Right lobe of liver (tissue), 6 donors: Measurements from ENCODE around the gene ANO4. TPM values are rescaled to one million over a fixed set of nuclear protein-coding genes. Genes with fewer than 3 reads are reported as not detected.

Source experiments
- ATAC-seq, 4 donors: fragments of 200-7000 bp; cut with Tn5 transposase; one replicate each; pipeline ENCODE4 v1.9.1; 2020; ENCODE audit warnings: mild to moderate bottlenecking in 4 of 4, moderate library complexity in 4 of 4
- DNase-seq, 3 donors: peaks; one replicate each; pipeline ENCODE4 v3.0.0-alpha.2; 2020
- H3K27ac ChIP-seq, 3 donors: fragments of 200-600 bp; one replicate each; pipeline ENCODE4 v1.8.0; 2022
- H3K27me3 ChIP-seq, 2 donors: fragments of 200-600 bp; one replicate each; pipeline ENCODE4 v1.8.0; 2022
- H3K36me3 ChIP-seq, 4 donors: fragments of 200-600 bp; sonication (generic) in 1 of 4; one replicate each; pipeline versions ENCODE4 v1.5.1 to v1.8.0; 2017 to 2022; ENCODE audit warnings: control low read depth in 1 of 4
- H3K4me1 ChIP-seq, 4 donors: fragments of 200-600 bp; sonication (generic) in 1 of 4; one replicate each; pipeline versions ENCODE4 v1.5.1 to v1.8.0; 2017 to 2022; ENCODE audit warnings: control low read depth in 1 of 4
- H3K4me3 ChIP-seq, 3 donors: fragments of 200-600 bp; one replicate each; pipeline ENCODE4 v1.8.0; 2022
- H3K9me3 ChIP-seq, 4 donors: fragments of 200-600 bp; sonication (generic) in 1 of 4; one replicate each; pipeline versions ENCODE4 v1.5.1 to v1.8.0; 2017 to 2022; ENCODE audit warnings: control low read depth in 1 of 4
- CTCF ChIP-seq, 4 donors: fragments of 200-600 bp in 3 of 4; fragments of 450-650 bp in 1 of 4; IDR thresholded peaks; one replicate each; pipeline versions ENCODE4 v1.5.1 to v1.8.0; 2016 to 2022; ENCODE audit warnings: antibody characterized with exemption in 4 of 4, mild to moderate bottlenecking in 2 of 4
- POLR2A ChIP-seq: fragments of 450-650 bp; IDR thresholded peaks from one replicate; pipeline ENCODE4 v1.6.1; 2017; ENCODE audit warnings: antibody characterized with exemption, mild to moderate bottlenecking
- WGBS: methylation state at CpG from one replicate; pipeline ENCODE4 v1.1.6; 2018; ENCODE audit warnings: low coverage, low lambda C conversion rate; ENCODE audit not compliant: insufficient coverage; ENCODE audit errors: missing lambda C conversion rate; 5-methylcytosine and 5-hydroxymethylcytosine counted together
- intact Hi-C, 2 donors: fragments of 100-400 bp; cut with DNase I; formaldehyde crosslinking; loops; one replicate each; pipeline versions ENCODE4 v1.11.2 to v1.14.1; 2022
- total RNA-seq, 6 experiments: library from RNA; depleted of rRNA in 2 of 6; stranded (reverse); fragments of >200 nt in 2 of 6; fragmentation: NEBNext Ultra II Directional in 3 of 6; extraction: Animal tissue kit (Norgen Biotek cat#: 25700) in 3 of 6; gene quantifications; one replicate each; pipeline versions ENCODE4 v1.1.0 to v1.2.4, GENCODE V29; 2016 to 2023
- donor health status: DM: no; HTN: yes; CAD: no.
- donor health status: DM: no; HTN: no; CAD: no.
- donor health status: DM: no; HTN: no; CAD: no.
- donor health status: DM: no; HTN: yes; CAD: no.
- donor health status: DM: no; HTN: yes; CAD: no.

ANO4 gene
- total RNA-seq, 6 experiments from 2014 or later, result 0.13 TPM; not detected in 5

DNA sequence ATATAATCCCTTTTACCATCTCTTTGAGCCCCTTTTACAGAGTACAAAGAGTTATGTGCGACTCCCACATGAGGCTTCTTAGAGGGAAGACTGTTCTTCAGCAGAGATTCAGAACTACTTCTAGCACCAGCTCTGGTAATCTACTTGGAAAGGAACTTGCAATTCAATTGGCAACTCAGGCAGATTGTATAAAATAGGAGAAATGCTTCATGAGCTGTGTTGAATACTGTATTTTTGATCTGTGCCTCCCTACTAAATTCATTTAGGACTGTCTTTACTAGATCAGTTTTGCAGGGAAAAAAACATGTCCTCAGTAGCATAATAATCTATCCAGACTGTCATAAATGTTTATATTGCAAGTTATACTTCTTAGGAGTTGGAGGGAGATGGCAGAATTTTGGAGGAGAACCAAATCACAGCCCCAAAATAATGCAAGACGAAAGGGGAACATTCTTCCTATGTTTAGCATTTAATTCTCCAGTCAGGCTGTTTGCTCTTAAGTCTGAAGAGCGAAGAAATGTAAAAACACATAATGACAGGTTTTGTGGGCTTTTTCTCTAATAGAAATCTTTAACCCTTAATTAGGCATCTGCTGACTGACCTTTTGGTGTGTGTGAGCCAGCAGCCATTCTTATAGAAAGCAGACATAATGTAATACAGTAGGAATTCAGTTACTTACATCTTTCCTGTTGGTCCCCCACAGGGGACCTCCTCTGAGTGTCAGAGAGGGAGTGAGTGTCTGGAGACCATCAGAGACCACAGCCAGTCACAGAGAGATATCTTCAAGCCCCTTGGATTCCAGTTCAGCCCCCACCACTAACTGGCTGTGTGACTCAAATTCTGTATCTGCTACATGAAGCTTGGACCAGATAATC, 3.9 kb downstream of the ANO4 start:
- Histone ChIP-seq H3K27ac (no peak overlapping the region), H3K4me3 (no peak overlapping the region), H3K4me1 (no peaks in the 10 kb centered on the region), H3K27me3 (no peaks in the 10 kb centered on the region), H3K9me3 (no peaks in the 10 kb centered on the region), H3K36me3 (no peaks in the 10 kb centered on the region)
- intact Hi-C loops, result no loop called here
- DNase-seq (no peak), ATAC-seq (no peak)
- TF ChIP-seq CTCF (IDR thresholded peaks at IDR 0.05), result no peak
- no peak for TF ChIP-seq POLR2A
- 42% methylated on average over 3 of the region's 3 CpGs for WGBS

- Histone ChIP-seq H3K27me3 (no peaks in the 10 kb centered on the region), H3K9me3 (no peaks in the 10 kb centered on the region), H3K4me1 (no peaks in the 10 kb centered on the region), H3K36me3 (no peaks in the 10 kb centered on the region), H3K27ac (no peak overlapping the region), H3K4me3 (no peak overlapping the region)
- DNase-seq (no peak), ATAC-seq (no peak)
- intact Hi-C loops, result no loop called here
- TF ChIP-seq CTCF (IDR thresholded peaks at IDR 0.05) (no peak), POLR2A (no peak)
- WGBS, result 50% methylated on average over 1 of the region's 2 CpGs
Measured at GRCh38 chr12:100799770-100800169, 5.2 kb downstream of the ANO4 start.

- H3K9me3 ChIP-seq, result no peaks in the 10 kb centered on the region
- TF ChIP-seq CTCF (IDR thresholded peaks at IDR 0.05), result no peak
- no peak for TF ChIP-seq POLR2A
- intact Hi-C loops, result no loop called here
- 81% methylated on average over 1 of the region's 1 CpG for WGBS
- H3K4me1 ChIP-seq, result no peaks in the 10 kb centered on the region
- no peaks in the 10 kb centered on the region for H3K36me3 ChIP-seq
- H3K4me3 ChIP-seq, result no peak overlapping the region
- H3K27me3 ChIP-seq, result no peaks in the 10 kb centered on the region
- no peak for DNase-seq
- no peak for ATAC-seq
- H3K27ac ChIP-seq, result no peak overlapping the region
Measured at GRCh38 chr12:100800723-100801122, 6.1 kb downstream of the ANO4 start.

- TF ChIP-seq POLR2A, result no peak
- TF ChIP-seq CTCF (IDR thresholded peaks at IDR 0.05), result no peak
- ATAC-seq, result no peak
Measured at GRCh38 chr12:100801320-100801719, 6.7 kb downstream of the ANO4 start.

More at GRCh38 chr12:100801320-100801719, 6.7 kb downstream of the ANO4 start:
- DNase-seq, result no peak
- Histone ChIP-seq H3K4me1 (no peaks in the 10 kb centered on the region), H3K36me3 (no peaks in the 10 kb centered on the region), H3K9me3 (no peaks in the 10 kb centered on the region), H3K27me3 (no peaks in the 10 kb centered on the region), H3K27ac (no peak overlapping the region), H3K4me3 (no peak overlapping the region)
- intact Hi-C loops, result no loop called here
- WGBS, result 0% methylated on average over 1 of the region's 1 CpG
